WTC11 (cell line): ENCODE data around the gene WDR82. TPM values are rescaled to one million over a fixed set of nuclear protein-coding genes. Genes with fewer than 3 reads are reported as not detected.

Experiments
- ATAC-seq: fragments of 200-7000 bp; cut with Tn5 transposase; 2 replicates; pipeline ENCODE4 v1.10.0; 2021; ENCODE audit warnings: mild to moderate bottlenecking, moderate library complexity
- CTCF ChIA-PET: fragments of 300-600 bp; sonication (Branson Sonifier 250); formaldehyde crosslinking; loops from one replicate; lab custom pipeline; 2021; ENCODE audit warnings: antibody characterized with exemption; lab: Charles Lee
- POLR2A ChIA-PET: fragments of 350-600 bp; sonication (Branson Sonifier 250); formaldehyde crosslinking; loops from one replicate; lab custom pipeline; 2021; ENCODE audit warnings: antibody characterized with exemption; lab: Charles Lee
- DNase-seq: peaks from one replicate; pipeline ENCODE4 v3.0.0; 2021; ENCODE audit warnings: low spot score
- H3K27ac Mint-ChIP-seq: 2 replicates; pipeline ENCODE4 v1.8.0; 2021; ENCODE audit warnings: mixed read lengths
- H3K27me3 Mint-ChIP-seq: 2 replicates; pipeline ENCODE4 v1.8.0; 2021; ENCODE audit warnings: low read depth, mild to moderate bottlenecking, moderate library complexity, mixed read lengths
- H3K36me3 Mint-ChIP-seq: 2 replicates; pipeline ENCODE4 v1.8.0; 2021; ENCODE audit warnings: mixed read lengths
- H3K4me1 Mint-ChIP-seq: 2 replicates; pipeline ENCODE4 v1.8.0; 2022; ENCODE audit warnings: mixed read lengths
- H3K4me3 Mint-ChIP-seq: 2 replicates; pipeline ENCODE4 v1.8.0; 2021; ENCODE audit warnings: mild to moderate bottlenecking, moderate library complexity, mixed read lengths
- H3K9me3 Mint-ChIP-seq: 2 replicates; pipeline ENCODE4 v1.8.0; 2021; ENCODE audit warnings: mixed read lengths
- CREB1 ChIP-seq: sonication (generic); formaldehyde crosslinking; IDR thresholded peaks from 2 replicates; pipeline ENCODE4 v1.8.0; 2023; ENCODE audit warnings: mild to moderate bottlenecking, missing genetic modification reagents
- CTCF ChIP-seq: fragments of 200-600 bp; IDR thresholded peaks from 2 replicates; pipeline ENCODE4 v1.8.0; 2022; ENCODE audit warnings: antibody characterized with exemption
- ERG ChIP-seq: fragments of 250-450 bp; sonication (Bioruptor Pico); IDR thresholded peaks from 2 replicates; pipeline ENCODE4 v1.8.0; 2021; ENCODE audit warnings: mild to moderate bottlenecking
- FOXK1 ChIP-seq: sonication (generic); formaldehyde crosslinking; IDR thresholded peaks from 2 replicates; pipeline ENCODE4 v1.8.0; 2022; ENCODE audit warnings: mild to moderate bottlenecking, moderate library complexity, missing genetic modification reagents
- GABPB1 ChIP-seq: sonication (generic); formaldehyde crosslinking; IDR thresholded peaks from 2 replicates; pipeline ENCODE4 v1.8.1; 2023; ENCODE audit warnings: mild to moderate bottlenecking, missing genetic modification reagents
- IRF2 ChIP-seq: sonication (generic); formaldehyde crosslinking; IDR thresholded peaks from 2 replicates; pipeline ENCODE4 v1.8.0; 2022; ENCODE audit warnings: low read depth, missing genetic modification reagents, borderline replicate concordance
- JAZF1 ChIP-seq: fragments of 250-450 bp; sonication (Bioruptor Pico); IDR thresholded peaks from 2 replicates; pipeline ENCODE4 v1.9.0; 2021; ENCODE audit warnings: moderate library complexity, mild to moderate bottlenecking, inconsistent platforms
- MYBL2 ChIP-seq: sonication (generic); formaldehyde crosslinking; IDR thresholded peaks from 2 replicates; pipeline ENCODE4 v1.8.1; 2023; ENCODE audit warnings: mild to moderate bottlenecking, moderate library complexity, missing genetic modification reagents
- NR2C2 ChIP-seq: sonication (generic); formaldehyde crosslinking; IDR thresholded peaks from 2 replicates; pipeline ENCODE4 v1.8.0; 2022; ENCODE audit warnings: mild to moderate bottlenecking, missing genetic modification reagents
- NR3C1 ChIP-seq: sonication (generic); formaldehyde crosslinking; conservative IDR thresholded peaks from 2 replicates; pipeline ENCODE4 v1.8.1; 2023; ENCODE audit warnings: low read depth, mild to moderate bottlenecking, missing genetic modification reagents
- SOX15 ChIP-seq: fragments of 250-450 bp; sonication (Bioruptor Pico); IDR thresholded peaks from 2 replicates; pipeline ENCODE4 v1.9.0; 2021; ENCODE audit warnings: mild to moderate bottlenecking
- TEAD4 ChIP-seq: sonication (generic); formaldehyde crosslinking; IDR thresholded peaks from 2 replicates; pipeline ENCODE4 v1.8.0; 2022; ENCODE audit warnings: mild to moderate bottlenecking, missing genetic modification reagents
- TP53 ChIP-seq: sonication (generic); formaldehyde crosslinking; IDR thresholded peaks from 2 replicates; pipeline ENCODE4 v1.8.1; 2023; ENCODE audit warnings: mild to moderate bottlenecking, missing genetic modification reagents
- ZBTB21 ChIP-seq: sonication (generic); formaldehyde crosslinking; IDR thresholded peaks from 2 replicates; pipeline ENCODE4 v1.8.1; 2023; ENCODE audit warnings: mild to moderate bottlenecking, missing genetic modification reagents, borderline replicate concordance
- ZMAT4 ChIP-seq: fragments of 250-450 bp; sonication (Bioruptor Pico); IDR thresholded peaks from 2 replicates; pipeline ENCODE4 v1.9.0; 2021; ENCODE audit warnings: mild to moderate bottlenecking
- total RNA-seq: library from RNA; stranded (reverse); gene quantifications from 3 replicates; pipeline ENCODE4 v1.2.3, GENCODE V29; 2021
- TF ChIP-seq, protein P1 (sequence below): fragments of 250-450 bp; sonication (Bioruptor Pico); IDR thresholded peaks from 2 replicates; pipeline ENCODE4 v1.9.0; 2021; ENCODE audit warnings: mild to moderate bottlenecking, borderline replicate concordance
- TF ChIP-seq, protein P2 (sequence below): sonication (generic); formaldehyde crosslinking; IDR thresholded peaks from 2 replicates; pipeline ENCODE4 v1.8.0; 2022; ENCODE audit warnings: mild to moderate bottlenecking, missing genetic modification reagents
- TF ChIP-seq, protein P3 (sequence below): sonication (generic); formaldehyde crosslinking; IDR thresholded peaks from 2 replicates; pipeline ENCODE4 v1.8.1; 2023; ENCODE audit warnings: mild to moderate bottlenecking, missing genetic modification reagents, moderate library complexity
- TF ChIP-seq, protein P4 (sequence below): sonication (generic); formaldehyde crosslinking; IDR thresholded peaks from 2 replicates; pipeline ENCODE4 v1.8.1; 2023; ENCODE audit warnings: mild to moderate bottlenecking, missing genetic modification reagents, moderate library complexity

The WDR82 gene
- total RNA-seq, 1 experiment from 2014 or later, result 69.7 TPM

DNA sequence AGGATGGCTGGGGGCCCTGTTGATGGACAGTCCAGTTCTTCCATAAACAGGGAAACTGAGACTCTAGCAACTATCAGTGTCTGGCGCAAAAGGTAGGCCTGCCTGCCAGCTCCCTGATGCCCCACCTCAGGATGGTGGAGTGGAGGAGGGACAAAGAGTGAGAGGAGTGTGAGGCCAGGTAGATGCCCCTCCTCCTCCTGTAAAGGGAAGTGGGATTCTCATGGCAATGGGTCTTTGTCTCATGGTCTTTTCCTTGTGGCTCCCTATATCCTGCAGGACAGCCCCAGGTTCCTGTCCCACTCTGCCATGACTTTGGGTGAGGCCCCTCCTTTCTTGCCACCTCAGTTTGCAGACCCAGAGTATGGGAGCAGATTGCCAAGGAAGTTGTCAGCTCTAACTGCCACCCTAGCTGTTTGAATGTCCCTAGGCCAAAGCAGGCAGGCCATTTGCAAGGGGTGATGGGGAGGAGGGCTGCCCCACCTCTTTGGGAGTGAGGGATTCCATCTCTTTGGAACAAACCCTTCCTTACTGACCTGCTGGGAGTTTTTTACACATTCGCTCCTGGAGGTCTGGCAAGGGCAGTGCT lies 34.8 kb upstream of the WDR82 start:
- ATAC-seq (no peak), DNase-seq (no peak)
- no peak overlapping the region for H3K4me3 Mint-ChIP-seq
- H3K27me3 Mint-ChIP-seq, result peaks cover 12% of the 10 kb centered on the region
- no peaks in the 10 kb centered on the region for H3K36me3 Mint-ChIP-seq
- H3K9me3 Mint-ChIP-seq, result no peaks in the 10 kb centered on the region
- TF ChIP-seq, protein P1, sequence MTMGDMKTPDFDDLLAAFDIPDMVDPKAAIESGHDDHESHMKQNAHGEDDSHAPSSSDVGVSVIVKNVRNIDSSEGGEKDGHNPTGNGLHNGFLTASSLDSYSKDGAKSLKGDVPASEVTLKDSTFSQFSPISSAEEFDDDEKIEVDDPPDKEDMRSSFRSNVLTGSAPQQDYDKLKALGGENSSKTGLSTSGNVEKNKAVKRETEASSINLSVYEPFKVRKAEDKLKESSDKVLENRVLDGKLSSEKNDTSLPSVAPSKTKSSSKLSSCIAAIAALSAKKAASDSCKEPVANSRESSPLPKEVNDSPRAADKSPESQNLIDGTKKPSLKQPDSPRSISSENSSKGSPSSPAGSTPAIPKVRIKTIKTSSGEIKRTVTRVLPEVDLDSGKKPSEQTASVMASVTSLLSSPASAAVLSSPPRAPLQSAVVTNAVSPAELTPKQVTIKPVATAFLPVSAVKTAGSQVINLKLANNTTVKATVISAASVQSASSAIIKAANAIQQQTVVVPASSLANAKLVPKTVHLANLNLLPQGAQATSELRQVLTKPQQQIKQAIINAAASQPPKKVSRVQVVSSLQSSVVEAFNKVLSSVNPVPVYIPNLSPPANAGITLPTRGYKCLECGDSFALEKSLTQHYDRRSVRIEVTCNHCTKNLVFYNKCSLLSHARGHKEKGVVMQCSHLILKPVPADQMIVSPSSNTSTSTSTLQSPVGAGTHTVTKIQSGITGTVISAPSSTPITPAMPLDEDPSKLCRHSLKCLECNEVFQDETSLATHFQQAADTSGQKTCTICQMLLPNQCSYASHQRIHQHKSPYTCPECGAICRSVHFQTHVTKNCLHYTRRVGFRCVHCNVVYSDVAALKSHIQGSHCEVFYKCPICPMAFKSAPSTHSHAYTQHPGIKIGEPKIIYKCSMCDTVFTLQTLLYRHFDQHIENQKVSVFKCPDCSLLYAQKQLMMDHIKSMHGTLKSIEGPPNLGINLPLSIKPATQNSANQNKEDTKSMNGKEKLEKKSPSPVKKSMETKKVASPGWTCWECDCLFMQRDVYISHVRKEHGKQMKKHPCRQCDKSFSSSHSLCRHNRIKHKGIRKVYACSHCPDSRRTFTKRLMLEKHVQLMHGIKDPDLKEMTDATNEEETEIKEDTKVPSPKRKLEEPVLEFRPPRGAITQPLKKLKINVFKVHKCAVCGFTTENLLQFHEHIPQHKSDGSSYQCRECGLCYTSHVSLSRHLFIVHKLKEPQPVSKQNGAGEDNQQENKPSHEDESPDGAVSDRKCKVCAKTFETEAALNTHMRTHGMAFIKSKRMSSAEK (CRISPR knock-in tag), result no peak
- TF ChIP-seq ERG, result no peak
- TF ChIP-seq TEAD4 (CRISPR knock-in tag), result no peak
- no peak for TF ChIP-seq TP53 (CRISPR knock-in tag)
- TF ChIP-seq CTCF, result no peak
- H3K27ac Mint-ChIP-seq, result no peak overlapping the region
- CTCF ChIA-PET, result no interaction called here
- POLR2A ChIA-PET, result no interaction called here
- peaks cover 5% of the 10 kb centered on the region; the same call in 1 of the 2 replicates for H3K4me1 Mint-ChIP-seq

DNA sequence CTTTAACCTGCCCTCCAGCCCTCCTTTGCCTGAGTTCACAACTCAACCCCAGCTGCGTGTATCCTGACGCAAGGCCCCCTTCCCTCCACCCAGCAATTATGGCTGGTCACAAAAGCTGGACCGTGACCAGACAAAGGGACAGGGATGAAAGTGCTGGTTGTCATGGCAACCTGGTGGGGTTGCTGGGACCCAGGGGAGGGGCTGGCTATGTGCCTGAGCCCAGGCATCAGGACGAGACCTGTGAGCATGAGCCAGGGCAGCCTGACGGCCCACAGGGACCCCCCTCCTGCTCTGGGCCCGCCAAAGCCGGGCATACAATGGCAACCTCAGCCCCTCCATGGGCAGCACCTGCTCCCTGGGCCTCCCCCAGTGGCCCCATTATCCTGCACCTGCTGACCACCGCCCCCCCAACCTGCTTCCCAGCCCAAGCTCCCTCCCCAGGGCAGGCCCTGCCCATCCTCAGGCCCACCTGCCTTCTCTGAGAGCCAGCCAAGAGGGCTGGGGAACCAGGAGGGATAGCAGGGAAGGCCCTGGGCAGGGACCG lies 33.2 kb upstream of the WDR82 start:
- CTCF ChIA-PET, result interaction anchor here (1.4 kb wide), 1 partner anchor 79 kb away, joined by 3 read pairs; no protein-coding TSS in a partner anchor
- DNase-seq, result no peak
- Mint-ChIP-seq H3K4me3 (no peak overlapping the region), H3K27me3 (peaks cover 8% of the 10 kb centered on the region), H3K9me3 (no peaks in the 10 kb centered on the region), H3K4me1 (no peaks in the 10 kb centered on the region), H3K27ac (no peak overlapping the region), H3K36me3 (no peaks in the 10 kb centered on the region)
- no peak for ATAC-seq
- no peak for TF ChIP-seq IRF2 (CRISPR knock-in tag)
- TF ChIP-seq FOXK1 (CRISPR knock-in tag), result no peak
- TF ChIP-seq MYBL2, result no peak
- no peak for TF ChIP-seq GABPB1 (CRISPR knock-in tag)
- TF ChIP-seq SOX15 (CRISPR knock-in tag), result no peak
- POLR2A ChIA-PET, result no interaction called here

GRCh38 chr3:52310861-52311575 lies 32.6 kb upstream of the WDR82 start:
- no peaks in the 10 kb centered on the region for H3K9me3 Mint-ChIP-seq
- H3K27ac Mint-ChIP-seq, result no peak overlapping the region
- H3K27me3 Mint-ChIP-seq, result peaks cover 8% of the 10 kb centered on the region
- ChIA-PET POLR2A (no interaction called here), CTCF (interaction anchor here (1.4 kb wide), 1 partner anchor 78 kb away, joined by 3 read pairs; no protein-coding TSS in a partner anchor)
- TF ChIP-seq, protein P2, sequence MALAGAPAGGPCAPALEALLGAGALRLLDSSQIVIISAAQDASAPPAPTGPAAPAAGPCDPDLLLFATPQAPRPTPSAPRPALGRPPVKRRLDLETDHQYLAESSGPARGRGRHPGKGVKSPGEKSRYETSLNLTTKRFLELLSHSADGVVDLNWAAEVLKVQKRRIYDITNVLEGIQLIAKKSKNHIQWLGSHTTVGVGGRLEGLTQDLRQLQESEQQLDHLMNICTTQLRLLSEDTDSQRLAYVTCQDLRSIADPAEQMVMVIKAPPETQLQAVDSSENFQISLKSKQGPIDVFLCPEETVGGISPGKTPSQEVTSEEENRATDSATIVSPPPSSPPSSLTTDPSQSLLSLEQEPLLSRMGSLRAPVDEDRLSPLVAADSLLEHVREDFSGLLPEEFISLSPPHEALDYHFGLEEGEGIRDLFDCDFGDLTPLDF (CRISPR knock-in tag), result no peak
- TF ChIP-seq NR2C2 (no peak), ZMAT4 (no peak), ZBTB21 (no peak), NR3C1 (CRISPR knock-in tag) (no peak), TP53 (CRISPR knock-in tag) (no peak), CREB1 (CRISPR knock-in tag) (no peak), JAZF1 (CRISPR knock-in tag) (no peak)
- TF ChIP-seq, protein P3, sequence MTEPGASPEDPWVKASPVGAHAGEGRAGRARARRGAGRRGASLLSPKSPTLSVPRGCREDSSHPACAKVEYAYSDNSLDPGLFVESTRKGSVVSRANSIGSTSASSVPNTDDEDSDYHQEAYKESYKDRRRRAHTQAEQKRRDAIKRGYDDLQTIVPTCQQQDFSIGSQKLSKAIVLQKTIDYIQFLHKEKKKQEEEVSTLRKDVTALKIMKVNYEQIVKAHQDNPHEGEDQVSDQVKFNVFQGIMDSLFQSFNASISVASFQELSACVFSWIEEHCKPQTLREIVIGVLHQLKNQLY (CRISPR knock-in tag), result no peak
- TF ChIP-seq, protein P4, sequence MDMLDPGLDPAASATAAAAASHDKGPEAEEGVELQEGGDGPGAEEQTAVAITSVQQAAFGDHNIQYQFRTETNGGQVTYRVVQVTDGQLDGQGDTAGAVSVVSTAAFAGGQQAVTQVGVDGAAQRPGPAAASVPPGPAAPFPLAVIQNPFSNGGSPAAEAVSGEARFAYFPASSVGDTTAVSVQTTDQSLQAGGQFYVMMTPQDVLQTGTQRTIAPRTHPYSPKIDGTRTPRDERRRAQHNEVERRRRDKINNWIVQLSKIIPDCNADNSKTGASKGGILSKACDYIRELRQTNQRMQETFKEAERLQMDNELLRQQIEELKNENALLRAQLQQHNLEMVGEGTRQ (CRISPR knock-in tag), result no peak
- H3K4me3 Mint-ChIP-seq, result no peak overlapping the region
- no peaks in the 10 kb centered on the region for H3K4me1 Mint-ChIP-seq
- DNase-seq, result no peak
- no peak for ATAC-seq
- no peaks in the 10 kb centered on the region for H3K36me3 Mint-ChIP-seq
